Erythroblast (primary cell): ENCODE data around the gene SH2D7.

Experiments
- GATA1 ChIP-seq: IDR thresholded peaks from 2 replicates; pipeline ENCODE4 v1.6.1; 2011; ENCODE audit warnings: low read depth, mild to moderate bottlenecking, control low read depth, low read length, moderate library complexity
- POLR2A ChIP-seq: IDR thresholded peaks from 2 replicates; pipeline ENCODE4 v1.6.1; 2011; ENCODE audit warnings: mild to moderate bottlenecking, low read length

DNA sequence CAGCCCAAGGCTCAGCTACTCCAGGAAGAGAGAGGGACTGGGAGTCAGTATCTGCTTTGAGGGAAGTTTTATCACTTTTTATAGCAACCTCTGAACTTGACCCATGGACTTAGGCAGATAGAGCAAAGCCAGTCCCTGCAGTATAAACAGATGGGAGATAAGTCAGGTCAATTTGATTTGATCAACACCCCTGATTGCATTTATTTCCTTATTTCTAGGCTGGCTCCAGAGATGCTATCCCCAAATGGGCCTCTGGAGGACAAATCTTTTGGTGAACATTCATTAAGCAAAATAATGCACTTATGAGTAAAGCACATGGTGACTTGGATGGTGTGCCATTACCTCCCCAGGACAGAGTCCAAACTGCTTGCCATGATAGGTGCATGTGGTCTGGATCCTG is 47.9 kb downstream of the SH2D7 start:
- TF ChIP-seq POLR2A (no peak), GATA1 (no peak)
